Esophagus (tissue), 2 donors: ENCODE data around the gene SDHAF2. TPM values are rescaled to one million over a fixed set of nuclear protein-coding genes. Genes with fewer than 3 reads are reported as not detected.

Experiments used
- H3K27ac ChIP-seq, 2 donors: one replicate each; pipeline ENCODE4 v1.5.1; 2013; ENCODE audit warnings: low read depth in 2 of 2, mild to moderate bottlenecking in 2 of 2, inconsistent platforms in 1 of 2, low read length in 1 of 2, moderate library complexity in 1 of 2
- H3K27me3 ChIP-seq, 2 donors: one replicate each; pipeline ENCODE4 v1.6.1; 2013; ENCODE audit warnings: low read length in 2 of 2, control low read depth in 1 of 2, mild to moderate bottlenecking in 1 of 2; ENCODE audit not compliant: insufficient read depth in 2 of 2, control insufficient read depth in 1 of 2
- H3K36me3 ChIP-seq, 2 donors: one replicate each; pipeline ENCODE4 v1.6.1; 2013; ENCODE audit warnings: low read length in 1 of 2; ENCODE audit not compliant: control insufficient read depth in 2 of 2, insufficient read depth in 2 of 2
- H3K4me1 ChIP-seq, 2 donors: one replicate each; pipeline ENCODE4 v1.6.1; 2013; ENCODE audit warnings: low read length in 1 of 2; ENCODE audit not compliant: control insufficient read depth in 2 of 2, insufficient read depth in 2 of 2
- H3K4me3 ChIP-seq, 2 donors: one replicate each; pipeline ENCODE4 v1.5.1; 2013; ENCODE audit warnings: low read length in 2 of 2, mild to moderate bottlenecking in 2 of 2, low read depth in 1 of 2, moderate library complexity in 1 of 2
- H3K9me3 ChIP-seq, 2 donors: one replicate each; pipeline ENCODE4 v1.6.1; 2013; ENCODE audit warnings: mild to moderate bottlenecking in 2 of 2, low read depth in 1 of 2, low read length in 1 of 2, moderate library complexity in 1 of 2; ENCODE audit not compliant: control insufficient read depth in 2 of 2, insufficient read depth in 1 of 2
- WGBS, 2 donors: extraction: QIAGEN DNeasy Blood & Tissue Kit; methylation state at CpG; one replicate each; pipeline ENCODE4 v1.1.7; 2013; 5-methylcytosine and 5-hydroxymethylcytosine counted together
- polyA plus RNA-seq, 2 donors: library from polyadenylated mRNA; stranded (reverse); fragments of 200-250 nt; gene quantifications; one replicate each; pipeline ENCODE4 v1.2.3, GENCODE V29; 2013
- donor health status: healthy with polysubstance abuse.
- donor health status: Bipolar disorder and iron deficiency.

SDHAF2 gene
- polyA plus RNA-seq, 2 donors, result 25.4 to 33.3 TPM

DNA sequence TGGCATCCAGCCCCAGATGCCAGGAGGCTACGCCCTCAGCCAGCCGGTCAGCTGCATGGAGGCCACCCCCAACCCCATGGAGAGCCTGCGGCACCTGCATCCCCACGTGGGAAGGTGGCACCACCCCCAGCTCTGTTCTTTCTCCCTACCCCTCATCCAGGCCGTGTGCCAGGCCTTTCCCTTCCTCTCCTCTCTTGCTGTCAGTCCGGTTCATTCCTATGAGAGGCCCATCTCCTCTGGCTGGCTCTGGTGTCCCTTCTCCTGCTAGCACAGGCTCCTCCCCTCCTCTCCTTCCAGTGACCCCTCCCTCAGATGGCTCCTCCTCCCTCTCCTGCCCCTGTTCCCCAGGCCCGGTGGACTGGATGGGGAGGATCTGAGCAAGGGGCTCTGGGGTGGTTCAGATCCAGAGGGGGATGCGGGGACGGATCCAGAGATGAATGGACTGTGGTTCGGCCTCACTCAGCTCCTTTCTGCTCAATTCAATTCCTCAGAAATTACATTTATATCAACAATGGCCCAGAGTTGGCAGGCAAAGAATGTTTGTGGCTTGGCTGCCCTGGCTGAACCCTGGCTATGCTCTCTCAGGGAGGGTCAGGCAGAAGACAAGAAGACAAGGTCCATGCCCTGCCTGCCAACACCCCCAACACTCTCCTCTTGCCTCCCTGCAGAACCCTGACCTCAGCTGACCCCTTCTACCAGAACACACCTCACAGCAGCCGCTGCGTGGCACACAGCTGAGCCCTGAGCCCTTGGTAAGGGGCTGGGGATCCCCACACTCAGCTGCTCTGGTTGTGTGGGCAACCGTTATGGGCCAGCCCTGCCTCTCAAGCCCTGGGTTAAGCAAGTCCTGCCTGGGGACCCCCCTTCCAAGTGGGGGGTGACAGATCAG lies 60.2 kb downstream of the SDHAF2 start:
- H3K4me1 ChIP-seq, result peaks cover 8 to 10% of the 10 kb centered on the region in 2 donors
- 60 to 62% methylated on average over 12 to 13 of the region's 13 CpGs for WGBS, 2 donors
- H3K9me3 ChIP-seq, result no peaks in the 10 kb centered on the region
- H3K4me3 ChIP-seq, result no peak overlapping the region
- no peaks in the 10 kb centered on the region for H3K36me3 ChIP-seq
- no peak overlapping the region for H3K27ac ChIP-seq
- H3K27me3 ChIP-seq, result no peaks in the 10 kb centered on the region

DNA sequence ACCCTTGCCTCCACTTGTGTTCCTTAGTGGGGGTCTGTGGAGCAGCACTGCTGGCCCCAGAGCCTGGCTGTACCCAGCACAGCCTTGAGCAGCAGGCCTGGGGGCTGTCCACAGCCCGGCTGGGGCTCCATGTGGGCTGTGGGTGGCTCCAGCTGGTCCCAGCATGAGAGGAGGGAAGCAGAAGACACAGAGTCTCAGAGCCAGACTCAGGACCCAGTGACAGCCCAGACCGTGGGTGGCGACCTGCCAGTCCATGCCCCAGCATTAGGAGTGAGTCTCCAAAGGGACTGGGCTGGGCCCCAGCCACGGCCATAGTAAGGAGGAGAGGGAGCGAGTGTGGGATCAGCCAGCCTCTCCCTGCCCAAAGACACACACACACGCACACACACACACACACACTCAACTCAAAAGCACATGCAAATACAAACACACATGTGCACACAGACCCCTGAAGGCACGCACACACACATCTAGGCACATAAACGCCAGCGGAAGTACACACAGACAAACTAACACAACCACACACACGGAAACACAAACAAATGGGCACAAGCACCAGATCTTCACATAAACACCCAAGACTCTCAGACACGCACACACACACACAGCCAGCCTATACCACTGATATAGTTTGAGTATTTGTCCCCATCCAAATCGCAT lies 61.9 kb downstream of the SDHAF2 start:
- whole genome bisulfite sequencing, 2 donors, result 83 to 85% methylated on average over 12 of the region's 12 CpGs
- Histone ChIP-seq H3K4me3 (no peak overlapping the region), H3K9me3 (no peaks in the 10 kb centered on the region)

DNA sequence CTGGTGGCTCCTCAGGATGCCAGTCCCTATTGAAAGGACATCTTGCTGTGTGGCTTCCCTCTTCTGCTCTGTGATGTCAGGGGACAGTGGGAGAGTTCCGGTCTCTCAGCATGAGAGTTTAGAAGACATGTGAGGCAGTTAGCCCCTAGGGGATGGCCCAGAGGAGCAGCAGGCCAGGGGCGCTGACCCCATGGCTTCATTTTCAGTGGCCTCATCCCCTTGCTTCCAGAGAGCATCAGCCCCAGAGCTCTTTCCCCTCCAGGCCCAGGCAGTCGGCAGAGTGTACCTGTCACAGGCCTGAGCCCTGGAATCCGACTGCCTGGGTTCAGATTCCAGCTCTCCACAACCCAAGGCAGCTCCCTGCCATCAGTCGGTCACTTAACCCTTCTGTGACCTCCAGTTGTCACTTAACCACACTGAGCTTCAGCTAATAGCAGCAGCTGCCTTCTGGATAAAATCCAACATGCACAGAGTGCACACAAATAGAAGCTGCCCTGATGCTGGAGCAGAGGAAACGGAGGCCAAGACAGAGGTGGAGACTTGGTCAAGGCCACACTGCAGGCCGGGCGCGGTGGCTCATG lies 64.5 kb downstream of the SDHAF2 start:
- Histone ChIP-seq H3K4me1 (peaks cover 0 to 4% of the 10 kb centered on the region in 2 donors), H3K27me3 (no peaks in the 10 kb centered on the region), H3K27ac (no peak overlapping the region), H3K9me3 (no peaks in the 10 kb centered on the region), H3K4me3 (no peak overlapping the region), H3K36me3 (no peaks in the 10 kb centered on the region)
- WGBS, 2 donors, result 65 to 68% methylated on average over 9 of the region's 9 CpGs

More for the DNA sequence above, 61.9 kb downstream of the SDHAF2 start:
- no peaks in the 10 kb centered on the region for H3K27me3 ChIP-seq
- peaks cover 8 to 10% of the 10 kb centered on the region in 2 donors for H3K4me1 ChIP-seq
- no peaks in the 10 kb centered on the region for H3K36me3 ChIP-seq
- no peak overlapping the region for H3K27ac ChIP-seq

DNA sequence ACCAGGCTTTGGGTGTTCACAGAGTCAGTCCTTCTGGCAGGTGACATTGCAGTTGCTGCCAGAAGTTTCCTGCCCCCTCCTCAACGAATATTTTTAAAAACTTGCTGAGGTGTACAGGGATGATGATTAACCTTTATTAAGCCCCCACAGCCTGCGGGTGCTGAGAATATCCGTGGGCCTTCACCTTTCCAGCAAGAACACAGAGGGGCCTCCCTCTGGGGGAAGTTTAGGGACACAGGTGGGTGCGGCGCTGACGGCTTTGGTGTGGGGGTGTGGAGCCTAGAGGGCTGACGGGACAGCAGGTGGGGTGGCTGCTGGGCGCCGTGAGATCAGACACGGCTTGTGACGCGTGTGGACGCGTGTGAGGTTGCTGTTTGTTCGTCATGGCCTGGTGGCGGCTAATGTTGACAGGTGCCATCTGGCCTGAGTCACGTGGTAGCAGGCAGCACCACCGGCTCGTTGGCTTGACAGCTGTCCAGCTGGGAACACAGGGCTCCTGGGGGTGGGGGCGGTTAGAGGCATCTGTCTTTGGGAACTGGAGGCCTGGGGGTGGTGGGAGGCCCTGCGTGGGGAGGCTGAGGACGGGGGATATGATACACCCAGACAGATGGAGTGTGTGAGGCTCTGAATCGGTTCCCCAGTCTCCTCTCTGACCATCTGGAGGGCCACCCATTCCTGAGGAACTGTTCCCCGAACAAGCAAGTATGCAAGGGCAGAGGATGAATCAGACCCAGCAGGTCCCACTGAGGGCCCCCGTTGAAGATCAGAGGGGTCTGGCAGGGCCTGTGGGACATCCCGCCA lies 66.1 kb downstream of the SDHAF2 start:
- Histone ChIP-seq H3K4me1 (no peaks in the 10 kb centered on the region), H3K27me3 (no peaks in the 10 kb centered on the region), H3K27ac (no peak overlapping the region), H3K4me3 (no peak overlapping the region), H3K36me3 (no peaks in the 10 kb centered on the region), H3K9me3 (no peaks in the 10 kb centered on the region)
- 59 to 60% methylated on average over 26 of the region's 26 CpGs for WGBS, 2 donors

Other genes with a start within 250 kb of the SDHAF2 start
- 10 to 100 TPM in 1 of 2 donors, 1 to 10 TPM in 1; 1.9 to 27.7 TPM for gene PGA3, start 226.6 kb upstream of the SDHAF2 start, polyA plus RNA-seq
- 1 to 10 TPM; 1.0 to 9.5 TPM for gene PGA4, start 207.8 kb upstream of the SDHAF2 start, polyA plus RNA-seq
- 1 to 10 TPM in 1 of 2 donors, under 1 TPM in 1; 0.11 to 3.2 TPM for gene PGA5, start 188.9 kb upstream of the SDHAF2 start, polyA plus RNA-seq
- gene VWCE, start 134.8 kb upstream of the SDHAF2 start, polyA plus RNA-seq, result under 1 TPM; 0.34 to 0.61 TPM
- gene DDB1, start 97.0 kb upstream of the SDHAF2 start, polyA plus RNA-seq, result 10 to 100 TPM; 51.3 to 78.7 TPM
- 10 to 100 TPM; 23.9 to 42.5 TPM for gene TKFC, start 96.9 kb upstream of the SDHAF2 start, polyA plus RNA-seq
- gene CYB561A3, start 68.2 kb upstream of the SDHAF2 start, polyA plus RNA-seq, result 10 to 100 TPM; 11.4 to 20.4 TPM
- gene TMEM138, start 67.8 kb upstream of the SDHAF2 start, polyA plus RNA-seq, result 10 to 100 TPM; 24.4 to 32.9 TPM
- 10 to 100 TPM in 1 of 2 donors, 1 to 10 TPM in 1; 7.7 to 10.3 TPM for gene TMEM216, start 37.5 kb upstream of the SDHAF2 start, polyA plus RNA-seq
- gene CPSF7, start 149 bp upstream of the SDHAF2 start, polyA plus RNA-seq, result 10 to 100 TPM; 32.7 to 43.1 TPM
- gene LRRC10B, start 78.6 kb downstream of the SDHAF2 start, polyA plus RNA-seq, result under 1 TPM; 0.04 to 0.19 TPM
- gene SYT7, start 151.0 kb downstream of the SDHAF2 start, polyA plus RNA-seq, result 1 to 10 TPM; 1.3 to 2.2 TPM